ENCODE measurements around the gene WDFY4. TPM values are rescaled to one million over a fixed set of nuclear protein-coding genes. Genes with fewer than 3 reads are reported as not detected.
"Not testable (repeated sequence)": the region's sequence is repeated elsewhere in the genome, so short reads cannot be mapped to it uniquely, and the experiment has no call there.

WDFY4 gene, protein sequence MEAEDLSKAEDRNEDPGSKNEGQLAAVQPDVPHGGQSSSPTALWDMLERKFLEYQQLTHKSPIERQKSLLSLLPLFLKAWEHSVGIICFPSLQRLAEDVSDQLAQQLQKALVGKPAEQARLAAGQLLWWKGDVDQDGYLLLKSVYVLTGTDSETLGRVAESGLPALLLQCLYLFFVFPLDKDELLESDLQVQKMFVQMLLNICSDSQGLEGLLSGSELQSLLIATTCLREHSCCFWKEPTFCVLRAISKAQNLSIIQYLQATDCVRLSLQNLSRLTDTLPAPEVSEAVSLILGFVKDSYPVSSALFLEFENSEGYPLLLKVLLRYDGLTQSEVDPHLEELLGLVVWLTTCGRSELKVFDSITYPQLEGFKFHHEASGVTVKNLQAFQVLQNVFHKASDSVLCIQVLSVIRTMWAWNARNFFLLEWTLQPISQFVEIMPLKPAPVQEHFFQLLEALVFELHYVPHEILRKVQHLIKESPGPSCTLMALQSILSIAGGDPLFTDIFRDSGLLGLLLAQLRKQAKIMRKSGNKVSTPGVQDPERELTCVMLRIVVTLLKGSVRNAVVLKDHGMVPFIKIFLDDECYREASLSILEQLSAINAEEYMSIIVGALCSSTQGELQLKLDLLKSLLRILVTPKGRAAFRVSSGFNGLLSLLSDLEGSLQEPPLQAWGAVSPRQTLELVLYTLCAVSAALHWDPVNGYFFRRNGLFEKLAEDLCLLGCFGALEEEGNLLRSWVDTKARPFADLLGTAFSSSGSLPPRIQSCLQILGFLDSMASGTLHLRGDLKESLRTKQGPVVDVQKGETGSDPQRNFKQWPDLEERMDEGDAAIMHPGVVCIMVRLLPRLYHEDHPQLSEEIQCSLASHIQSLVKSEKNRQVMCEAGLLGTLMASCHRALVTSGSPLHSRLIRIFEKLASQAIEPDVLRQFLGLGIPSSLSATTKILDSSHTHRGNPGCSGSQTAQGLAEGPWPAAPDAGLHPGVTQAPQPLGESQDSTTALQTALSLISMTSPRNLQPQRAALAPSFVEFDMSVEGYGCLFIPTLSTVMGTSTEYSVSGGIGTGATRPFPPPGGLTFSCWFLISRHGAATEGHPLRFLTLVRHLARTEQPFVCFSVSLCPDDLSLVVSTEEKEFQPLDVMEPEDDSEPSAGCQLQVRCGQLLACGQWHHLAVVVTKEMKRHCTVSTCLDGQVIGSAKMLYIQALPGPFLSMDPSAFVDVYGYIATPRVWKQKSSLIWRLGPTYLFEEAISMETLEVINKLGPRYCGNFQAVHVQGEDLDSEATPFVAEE (N-terminal part only)
- total RNA-seq: under 1 TPM; 0.09 to 0.25 TPM

DNA sequence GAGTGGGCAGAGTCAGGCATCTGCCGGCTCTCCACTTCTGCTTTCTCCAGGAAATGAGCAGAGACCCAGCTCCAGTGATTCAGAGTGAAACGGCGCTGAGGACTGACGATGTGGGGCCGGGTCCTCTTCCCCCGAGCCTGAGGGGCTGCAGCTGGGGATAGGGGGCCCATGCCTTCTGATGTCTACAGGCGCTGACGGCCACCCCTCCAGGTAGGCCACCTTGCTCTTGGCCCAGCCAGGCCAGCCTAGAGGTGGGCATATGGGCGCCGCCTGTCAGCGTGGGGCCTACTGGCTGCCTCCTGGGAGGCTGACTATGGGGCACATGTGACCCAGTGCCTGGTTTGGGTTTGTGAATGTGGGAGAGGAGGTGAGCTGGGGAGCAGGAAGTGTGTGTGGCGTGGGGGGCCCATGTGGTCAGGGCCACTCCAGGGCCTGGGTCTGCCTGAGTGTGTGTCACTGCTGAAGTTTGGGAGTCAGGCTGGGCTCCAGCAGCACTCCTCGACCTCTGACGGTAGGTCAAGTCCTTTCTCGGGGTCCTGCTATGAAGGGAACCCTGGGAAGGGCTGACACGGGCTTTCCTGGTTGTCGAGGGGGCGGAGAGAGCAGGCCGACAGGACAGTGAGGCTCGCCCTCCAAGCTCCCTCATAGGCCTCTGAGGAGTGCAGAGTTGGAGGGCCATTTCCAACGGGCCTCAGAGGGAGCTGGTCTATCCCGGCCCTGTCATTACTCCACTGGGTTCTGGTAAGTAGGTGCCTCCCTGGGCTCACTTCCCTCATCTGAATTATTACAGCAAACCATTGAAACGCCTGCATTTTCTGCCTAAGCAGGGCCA is at the start of gene WDFY4:
TSS of gene WDFY4 (plus strand) at position 82 of the 832 bp plus-strand sequence. CDS start 24,860 bp downstream, outside the sequence.
- ATAC-seq (no peak), DNase-seq (ENCODE audit: low spot score in 2 of 2) (no peak)
- Mint-ChIP-seq H3K36me3 (no peaks in the 10 kb centered on the region), H3K27ac (no peak within 1 kb of the TSS), H3K9me3 (no peaks in the 10 kb centered on the region)

DNA sequence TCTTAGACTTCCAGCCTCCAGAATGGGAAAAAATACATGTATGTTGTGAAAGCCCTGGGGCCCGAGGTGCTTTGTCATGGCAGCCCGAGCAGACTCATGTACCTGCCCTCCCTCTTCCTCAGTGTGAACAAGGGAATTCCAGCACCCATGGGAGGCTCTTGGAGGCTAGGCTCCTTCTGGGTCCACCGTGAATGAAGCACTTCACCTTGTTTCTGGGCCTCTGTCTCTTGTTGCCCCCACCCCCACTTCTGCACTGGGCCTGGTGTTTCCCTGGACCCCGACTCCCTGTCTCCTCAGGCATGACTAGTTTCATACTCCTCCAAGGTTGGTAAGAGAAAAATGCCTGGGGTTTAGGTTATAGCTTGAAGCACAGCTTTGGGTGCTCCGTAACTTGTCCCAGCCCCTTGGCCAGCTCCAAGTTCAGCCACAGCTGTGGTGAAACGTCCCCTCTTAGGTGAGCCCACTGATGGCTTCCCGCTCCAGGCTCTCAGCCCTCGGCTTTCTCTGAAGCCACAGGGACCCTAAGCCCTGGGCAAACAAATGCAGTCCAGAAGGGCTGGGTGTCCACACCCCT is 49.6 kb upstream of the WDFY4 start:
- DNase-seq (ENCODE audit: low spot score in 2 of 2): no peak
- H3K9me3 Mint-ChIP-seq: peaks cover 12 to 22% of the 10 kb centered on the region in 2 donors
- H3K36me3 Mint-ChIP-seq: peaks cover 3 to 13% of the 10 kb centered on the region in 2 donors
- no peak for ATAC-seq
- H3K27ac Mint-ChIP-seq: no peak overlapping the region

DNA sequence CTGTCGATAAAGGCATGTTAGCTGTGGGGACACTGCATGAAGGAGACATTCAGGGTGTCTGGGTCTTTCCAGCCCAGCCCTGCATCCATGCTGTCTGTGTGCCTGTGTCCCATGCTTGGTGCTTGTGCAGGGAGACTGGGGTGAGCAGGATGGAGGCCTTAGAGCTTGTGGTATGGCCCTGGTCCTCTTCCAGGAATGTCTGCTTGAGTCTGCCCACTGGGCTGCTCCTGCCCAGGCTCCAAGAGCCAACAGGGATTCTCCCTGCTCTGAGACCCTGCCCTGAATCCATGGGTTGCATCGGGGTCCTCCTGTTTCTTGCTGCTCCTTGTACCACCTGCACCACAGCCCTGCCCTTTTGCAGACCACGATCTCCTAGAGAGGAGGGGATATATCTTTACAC is 48.4 kb upstream of the WDFY4 start:
- ATAC-seq (no peak), DNase-seq (ENCODE audit: low spot score in 2 of 2) (no peak)
- Mint-ChIP-seq H3K27ac (no peak overlapping the region), H3K9me3 (peaks cover 14 to 26% of the 10 kb centered on the region in 2 donors), H3K36me3 (peaks cover 8 to 16% of the 10 kb centered on the region in 2 donors)

DNA sequence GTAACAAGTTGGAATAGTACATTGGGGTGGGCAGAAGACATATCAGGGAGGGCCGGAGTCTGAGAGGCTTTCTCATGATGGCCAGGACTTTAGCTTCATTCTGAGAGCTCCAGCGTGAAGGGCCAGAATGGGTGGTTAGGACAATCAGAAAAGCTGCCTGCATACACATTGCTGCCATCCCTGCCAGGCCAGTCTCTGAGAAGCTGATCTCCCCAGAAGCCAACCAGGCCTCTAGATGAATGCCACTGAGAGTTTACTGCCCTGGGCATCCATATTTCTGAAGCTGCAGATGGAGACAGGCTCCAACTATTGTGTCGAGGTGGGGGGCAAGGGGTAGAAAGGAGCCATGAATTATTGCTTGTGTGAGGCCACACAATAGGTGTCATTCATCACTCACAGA is 47.8 kb upstream of the WDFY4 start:
- Mint-ChIP-seq H3K36me3 (peaks cover 14 to 21% of the 10 kb centered on the region in 2 donors), H3K27ac (no peak overlapping the region), H3K9me3 (peaks cover 14 to 26% of the 10 kb centered on the region in 2 donors)
- ATAC-seq (no peak), DNase-seq (ENCODE audit: low spot score in 2 of 2) (no peak)

DNA sequence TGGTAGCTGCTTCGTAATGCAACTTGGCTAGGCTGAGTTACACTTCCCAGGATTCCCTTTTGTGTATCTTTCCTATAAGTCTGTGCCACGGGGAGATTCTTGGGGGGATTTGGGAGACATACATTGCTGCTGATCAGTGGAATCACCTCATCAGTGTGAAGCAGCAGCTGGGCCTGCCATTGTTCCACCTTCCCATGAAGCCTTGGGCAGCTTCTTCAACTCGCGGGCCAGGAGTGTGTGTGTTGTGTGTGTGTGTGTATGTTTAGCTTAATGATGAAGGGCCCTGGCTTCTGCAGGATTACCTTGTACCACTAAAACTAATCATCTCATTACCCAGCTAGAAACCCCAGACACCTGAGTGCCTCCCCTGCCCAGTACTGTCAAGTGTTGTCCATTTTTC is 46.5 kb upstream of the WDFY4 start:
- Mint-ChIP-seq H3K9me3 (peaks cover 14 to 26% of the 10 kb centered on the region in 2 donors), H3K27ac (no peak overlapping the region), H3K36me3 (peaks cover 15 to 21% of the 10 kb centered on the region in 2 donors)
- no peak for ATAC-seq
- no peak for DNase-seq (ENCODE audit: low spot score in 2 of 2)

DNA sequence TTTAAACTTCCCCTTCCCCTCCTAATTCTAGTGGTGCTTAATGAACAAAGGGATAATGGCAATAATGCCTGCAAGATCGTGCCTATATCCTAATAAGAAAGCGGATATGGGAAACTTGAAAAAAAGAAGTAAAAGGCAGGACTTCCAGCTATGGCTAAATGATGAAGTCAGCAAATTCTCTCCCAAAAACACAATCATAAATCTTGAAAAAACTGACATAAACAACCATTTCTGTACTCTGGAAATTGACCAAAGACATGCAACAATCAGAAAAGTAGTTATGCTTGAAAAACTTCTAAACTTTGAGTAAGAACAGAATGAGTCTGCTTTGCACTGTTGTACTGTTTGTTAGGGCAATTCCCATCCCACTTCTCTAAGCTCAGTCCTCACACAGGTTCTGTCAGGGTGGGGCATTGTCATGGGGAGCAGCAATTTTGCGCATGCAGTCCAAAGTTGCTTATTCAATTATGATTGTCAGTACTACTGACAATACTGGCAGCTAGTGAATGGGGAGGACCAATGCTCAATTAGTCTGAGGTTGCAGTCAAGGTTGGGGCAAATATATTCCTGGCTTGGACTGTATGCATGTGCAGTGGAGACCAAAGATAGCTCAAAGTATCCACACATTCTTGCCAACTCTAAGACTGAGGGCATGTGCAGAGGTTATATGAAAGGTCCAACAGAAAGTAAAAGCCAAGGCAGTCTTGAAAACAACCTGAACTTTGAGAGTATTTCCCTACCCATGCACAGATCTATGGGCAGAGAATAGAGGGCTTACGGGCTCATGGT is 45.7 kb upstream of the WDFY4 start:
- H3K9me3 Mint-ChIP-seq: peaks cover 14 to 26% of the 10 kb centered on the region in 2 donors
- DNase-seq (ENCODE audit: low spot score in 2 of 2): no peak

DNA sequence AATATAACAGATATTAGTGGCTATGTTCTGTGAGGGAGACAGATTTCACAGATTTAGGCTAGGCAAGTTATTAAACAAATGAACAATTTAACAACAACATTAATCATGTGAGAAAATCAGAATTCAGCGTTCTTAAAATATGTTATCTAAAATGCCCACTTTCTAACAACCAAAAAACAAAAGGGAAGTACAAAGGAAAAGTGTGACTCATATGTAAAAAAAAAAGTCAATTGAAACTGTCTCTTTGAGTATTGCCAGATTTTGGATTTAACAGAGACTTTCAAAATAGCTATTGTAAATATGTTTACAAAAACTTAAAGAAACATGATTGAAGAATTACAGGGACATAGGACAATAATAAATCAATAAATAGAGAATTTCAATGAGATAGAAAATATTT is 45.0 kb upstream of the WDFY4 start:
- Mint-ChIP-seq H3K9me3 (peaks cover 14 to 26% of the 10 kb centered on the region in 2 donors), H3K27ac (no peak overlapping the region), H3K36me3 (peaks cover 15 to 21% of the 10 kb centered on the region in 2 donors)
- ATAC-seq (no peak), DNase-seq (ENCODE audit: low spot score in 2 of 2) (no peak)

More for the DNA sequence above, 45.7 kb upstream of the WDFY4 start:
- no peak for ATAC-seq
- Mint-ChIP-seq H3K27ac (no peak overlapping the region), H3K36me3 (peaks cover 15 to 21% of the 10 kb centered on the region in 2 donors)

DNA sequence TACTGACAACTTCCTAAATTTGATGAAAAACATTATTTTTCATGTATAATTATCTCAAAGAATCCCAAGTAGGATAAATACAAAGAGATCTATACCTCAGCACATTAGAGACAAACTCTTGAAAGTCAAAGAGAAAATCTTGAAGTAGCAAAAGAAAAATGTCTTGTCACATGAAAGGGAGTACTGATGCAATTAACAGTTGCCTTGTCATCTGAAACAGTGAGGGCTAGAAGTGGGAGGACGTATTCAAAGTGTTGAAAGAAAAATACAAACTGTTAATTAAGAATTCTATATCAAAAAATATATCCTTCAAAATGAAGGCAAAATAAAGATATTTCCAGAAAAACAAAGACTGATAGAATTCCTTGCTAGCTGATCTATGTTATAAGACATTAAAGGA is 44.3 kb upstream of the WDFY4 start:
- H3K9me3 Mint-ChIP-seq: peaks cover 14 to 26% of the 10 kb centered on the region in 2 donors
- no peak overlapping the region for H3K27ac Mint-ChIP-seq
- DNase-seq (ENCODE audit: low spot score in 2 of 2) (no peak), ATAC-seq (no peak)
- peaks cover 15 to 21% of the 10 kb centered on the region in 2 donors for H3K36me3 Mint-ChIP-seq

DNA sequence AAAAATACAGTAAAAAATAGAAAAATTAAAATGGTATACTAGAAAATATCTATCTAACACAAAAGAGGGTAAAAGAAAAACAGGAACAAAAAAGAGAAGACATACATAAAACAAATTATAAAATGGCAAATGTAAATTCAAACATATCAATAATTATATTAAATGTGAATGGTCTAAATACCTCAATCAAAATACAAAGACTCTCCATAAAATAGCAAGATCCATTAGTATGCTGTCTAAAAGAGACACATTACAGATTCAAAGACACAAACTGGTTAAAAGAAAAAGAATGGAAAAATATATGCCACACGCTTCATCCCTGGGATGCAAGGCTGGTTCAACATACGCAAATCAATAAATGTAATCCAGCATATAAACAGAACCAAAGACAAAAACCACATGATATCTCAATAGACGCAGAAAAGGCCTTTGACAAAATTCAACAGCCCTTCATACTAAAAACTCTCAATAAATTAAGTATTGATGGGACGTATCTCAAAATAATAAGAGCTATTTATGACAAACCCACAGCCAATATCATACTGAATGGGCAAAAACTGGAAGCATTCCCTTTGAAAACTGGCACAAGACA is 43.5 kb upstream of the WDFY4 start:
- ATAC-seq; H3K27ac Mint-ChIP-seq; DNase-seq (ENCODE audit: low spot score in 2 of 2): not testable (repeated sequence)
- H3K9me3 Mint-ChIP-seq: peaks cover 14 to 26% of the 10 kb centered on the region in 2 donors
- peaks cover 15 to 21% of the 10 kb centered on the region in 2 donors for H3K36me3 Mint-ChIP-seq

DNA sequence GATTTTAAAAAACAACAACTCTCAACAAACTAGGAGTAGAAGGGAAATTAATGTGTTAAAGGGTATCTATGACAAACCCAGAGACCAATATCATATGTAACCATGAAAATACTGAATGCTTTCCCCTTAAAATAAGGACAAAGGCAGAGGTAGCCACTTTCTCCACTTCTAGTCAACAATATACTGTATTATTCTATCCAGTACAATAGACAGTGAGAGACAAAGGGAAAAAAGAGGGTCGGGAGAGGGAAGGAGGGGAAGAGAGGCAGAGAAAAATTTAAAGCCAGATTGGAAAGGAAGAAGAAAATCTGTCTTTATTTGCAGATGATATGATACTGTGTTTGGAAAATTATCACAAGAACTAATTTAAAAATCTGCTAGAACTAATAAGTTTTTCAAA is 39.1 kb upstream of the WDFY4 start:
- no peak for DNase-seq (ENCODE audit: low spot score in 2 of 2)
- Mint-ChIP-seq H3K27ac (no peak overlapping the region), H3K9me3 (no peaks in the 10 kb centered on the region), H3K36me3 (peaks cover 5 to 9% of the 10 kb centered on the region in 2 donors)
- ATAC-seq: no peak

DNA sequence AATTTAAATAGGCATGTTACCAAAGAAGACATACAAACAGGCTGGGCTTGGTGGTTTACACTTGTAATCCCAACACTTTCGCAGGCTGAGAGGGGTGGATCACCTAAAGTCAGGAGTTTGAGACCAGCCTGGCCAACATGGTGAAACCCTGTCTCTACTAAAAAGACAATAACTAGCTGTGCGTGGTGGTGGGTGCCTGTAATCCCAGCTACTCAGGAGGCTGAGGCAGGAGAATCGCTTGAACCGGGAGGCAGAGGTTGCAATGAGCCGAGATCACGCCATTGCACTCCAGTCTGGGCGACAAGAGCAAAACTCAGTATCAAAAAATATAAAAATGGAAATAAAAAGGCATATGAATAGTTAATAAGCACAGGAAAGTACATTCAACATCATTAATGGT is 37.6 kb upstream of the WDFY4 start:
- DNase-seq (ENCODE audit: low spot score in 2 of 2); H3K9me3 Mint-ChIP-seq; ATAC-seq; H3K27ac Mint-ChIP-seq; H3K36me3 Mint-ChIP-seq: not testable (repeated sequence)

DNA sequence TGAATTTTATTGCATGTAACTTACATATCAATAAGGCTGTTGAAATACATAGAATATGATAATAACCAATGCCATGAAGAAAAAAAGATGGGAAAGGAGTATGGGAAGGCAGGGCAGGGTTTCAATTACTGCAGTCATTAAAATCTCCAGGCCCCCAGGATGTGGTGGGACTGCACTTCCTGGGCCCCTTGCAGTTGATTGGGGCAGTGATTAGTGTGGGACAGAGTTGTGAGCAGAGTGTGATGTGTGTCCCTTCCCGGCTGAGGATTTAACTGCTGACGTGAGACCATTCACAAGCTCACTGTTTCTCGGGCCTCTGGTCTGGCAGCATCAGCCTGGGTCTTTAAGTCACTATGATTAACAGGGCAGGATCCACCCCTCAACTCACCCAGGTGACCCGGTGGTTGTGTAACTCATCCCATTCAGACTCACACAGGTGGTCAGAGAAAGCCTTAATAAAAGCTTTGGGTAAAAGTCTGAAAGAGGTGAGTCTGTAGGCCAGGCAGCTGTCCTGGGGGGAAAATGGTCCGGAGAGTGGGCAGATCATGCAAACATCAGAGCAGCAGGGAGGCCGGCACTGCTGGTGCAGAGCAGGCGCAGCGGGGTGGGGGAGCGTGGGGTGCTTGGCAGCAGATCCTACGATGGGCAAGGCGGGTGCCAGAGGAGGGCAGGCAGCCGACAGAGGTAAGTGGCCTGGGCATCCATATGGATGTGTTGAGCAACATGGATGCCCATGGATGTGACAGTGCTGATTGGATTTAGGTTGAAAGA is 36.3 kb upstream of the WDFY4 start:
- no peak for DNase-seq (ENCODE audit: low spot score in 2 of 2)
- Mint-ChIP-seq H3K36me3 (no peaks in the 10 kb centered on the region), H3K27ac (no peak overlapping the region), H3K9me3 (no peaks in the 10 kb centered on the region)
- no peak for ATAC-seq

DNA sequence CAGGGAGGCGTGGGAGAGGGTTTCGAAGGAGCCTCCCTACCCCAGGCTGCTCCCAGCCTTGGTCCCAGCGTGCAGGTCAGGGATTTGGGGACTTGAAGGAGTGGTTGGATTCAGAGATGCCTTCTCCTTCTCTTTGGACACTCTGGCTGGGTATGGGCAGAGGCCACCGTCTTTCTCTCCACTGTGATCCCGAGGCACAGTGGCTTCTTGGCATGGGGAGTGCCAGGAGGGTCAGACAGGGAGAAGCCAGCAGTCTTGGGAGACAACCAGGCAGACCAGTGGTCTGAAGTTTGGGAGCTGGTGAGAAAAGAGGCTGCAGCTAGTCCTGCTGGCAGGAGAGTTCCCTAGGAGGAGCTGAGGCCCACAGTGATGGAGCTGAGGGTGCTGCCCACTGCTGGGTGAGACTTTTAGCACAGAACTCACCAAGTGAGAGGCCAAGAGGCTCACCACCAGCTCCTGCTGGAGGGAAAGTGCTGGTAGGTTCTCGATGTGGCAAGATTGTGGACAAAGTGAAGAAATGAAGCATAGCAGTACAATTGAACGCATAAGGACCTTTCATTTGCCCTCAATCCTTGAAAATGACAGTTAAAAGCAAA is 35.2 kb upstream of the WDFY4 start:
- no peak for ATAC-seq
- Mint-ChIP-seq H3K9me3 (no peaks in the 10 kb centered on the region), H3K36me3 (no peaks in the 10 kb centered on the region), H3K27ac (no peak overlapping the region)
- no peak for DNase-seq (ENCODE audit: low spot score in 2 of 2)
